Parathyroid adenoma (tissue), 2 donors: ENCODE measurements around the gene PGAM2.

Experiments used
- H2AFZ ChIP-seq: fragments of 300-600 bp; sonication (generic); one replicate; pipeline ENCODE4 v1.7.0; 2017; ENCODE audit warnings: antibody characterized with exemption, mild to moderate bottlenecking
- H3K27ac ChIP-seq: fragments of 300-600 bp; sonication (generic); one replicate; pipeline ENCODE4 v1.7.0; 2017
- H3K27me3 ChIP-seq: fragments of 300-600 bp; sonication (generic); one replicate; pipeline ENCODE4 v1.7.0; 2017; ENCODE audit warnings: low read length; ENCODE audit not compliant: control insufficient read depth, insufficient read depth
- H3K36me3 ChIP-seq: fragments of 300-600 bp; sonication (generic); one replicate; pipeline ENCODE4 v1.7.0; 2017; ENCODE audit warnings: low read length; ENCODE audit not compliant: control insufficient read depth, insufficient read depth
- H3K4me1 ChIP-seq: fragments of 300-600 bp; sonication (generic); one replicate; pipeline ENCODE4 v1.7.0; 2017; ENCODE audit warnings: control low read depth
- H3K4me2 ChIP-seq: fragments of 300-600 bp; sonication (generic); one replicate; pipeline ENCODE4 v1.7.0; 2017; ENCODE audit warnings: low read length
- H3K4me3 ChIP-seq: fragments of 300-600 bp; sonication (generic); one replicate; pipeline ENCODE4 v1.7.0; 2017; ENCODE audit warnings: low read depth, low read length
- H3K79me2 ChIP-seq: fragments of 300-600 bp; sonication (generic); one replicate; pipeline ENCODE4 v1.7.0; 2017; ENCODE audit warnings: control low read depth
- H3K9ac ChIP-seq: fragments of 300-600 bp; sonication (generic); one replicate; pipeline ENCODE4 v1.7.0; 2017; ENCODE audit warnings: mild to moderate bottlenecking
- H3K9me3 ChIP-seq: fragments of 300-600 bp; sonication (generic); one replicate; pipeline ENCODE4 v1.7.0; 2017; ENCODE audit warnings: low read length; ENCODE audit not compliant: control insufficient read depth
- CTCF ChIP-seq: fragments of 300-600 bp; sonication (generic); IDR thresholded peaks from one replicate; pipeline ENCODE4 v1.7.0; 2017; ENCODE audit warnings: antibody characterized with exemption, mild to moderate bottlenecking
- donor health status: primary hyperparathyroidism.

PGAM2 gene

GRCh38 chr7:44108768-44109750 lies 43.7 kb upstream of the PGAM2 start:
- Histone ChIP-seq H3K4me2 (no peak overlapping the region), H3K79me2 (no peaks in the 10 kb centered on the region), H2AFZ (no peak overlapping the region), H3K27ac (no peak overlapping the region), H3K4me3 (no peak overlapping the region), H3K9me3 (no peaks in the 10 kb centered on the region), H3K27me3 (no peaks in the 10 kb centered on the region), H3K9ac (no peak overlapping the region), H3K36me3 (no peaks in the 10 kb centered on the region), H3K4me1 (no peaks in the 10 kb centered on the region)
- no peak for TF ChIP-seq CTCF

GRCh38 chr7:44107961-44108767 lies 42.8 kb upstream of the PGAM2 start:
- no peaks in the 10 kb centered on the region for H3K36me3 ChIP-seq
- H2AFZ ChIP-seq: no peak overlapping the region
- H3K4me2 ChIP-seq: no peak overlapping the region
- no peak overlapping the region for H3K4me3 ChIP-seq
- H3K27me3 ChIP-seq: no peaks in the 10 kb centered on the region
- no peak overlapping the region for H3K27ac ChIP-seq
- no peaks in the 10 kb centered on the region for H3K79me2 ChIP-seq
- H3K4me1 ChIP-seq: no peaks in the 10 kb centered on the region
- H3K9ac ChIP-seq: no peak overlapping the region
- TF ChIP-seq CTCF: no peak
- no peaks in the 10 kb centered on the region for H3K9me3 ChIP-seq

- Histone ChIP-seq H3K4me1 (no peaks in the 10 kb centered on the region), H3K36me3 (no peaks in the 10 kb centered on the region), H3K4me3 (no peak overlapping the region), H3K27me3 (no peaks in the 10 kb centered on the region), H3K9me3 (no peaks in the 10 kb centered on the region), H3K79me2 (no peaks in the 10 kb centered on the region), H3K4me2 (no peak overlapping the region), H2AFZ (no peak overlapping the region), H3K27ac (no peak overlapping the region), H3K9ac (no peak overlapping the region)
- no peak for TF ChIP-seq CTCF
Observed at GRCh38 chr7:44107116-44107960, 42.0 kb upstream of the PGAM2 start.

GRCh38 chr7:44106311-44107065 lies 41.1 kb upstream of the PGAM2 start:
- Histone ChIP-seq H3K27ac (no peak overlapping the region), H3K4me3 (no peak overlapping the region)

More at GRCh38 chr7:44106311-44107065, 41.1 kb upstream of the PGAM2 start:
- no peaks in the 10 kb centered on the region for H3K36me3 ChIP-seq
- H3K79me2 ChIP-seq: no peaks in the 10 kb centered on the region
- no peaks in the 10 kb centered on the region for H3K4me1 ChIP-seq
- no peak overlapping the region for H3K9ac ChIP-seq
- no peaks in the 10 kb centered on the region for H3K27me3 ChIP-seq
- TF ChIP-seq CTCF: no peak
- no peak overlapping the region for H3K4me2 ChIP-seq
- no peak overlapping the region for H2AFZ ChIP-seq
- no peaks in the 10 kb centered on the region for H3K9me3 ChIP-seq
